ENCODE results near the gene DLK1.

Gene DLK1

GRCh38 chr14:100714258-100714892 lies 12.3 kb upstream of the DLK1 start:
- no peak for DNase-seq (ENCODE audit: low spot score)

GRCh38 chr14:100715332-100715731 lies 11.4 kb upstream of the DLK1 start:
- no peak for DNase-seq (ENCODE audit: low spot score)

- DNase-seq (ENCODE audit: low spot score): no peak
Observed at GRCh38 chr14:100715803-100716202, 10.9 kb upstream of the DLK1 start.

- no peak for DNase-seq (ENCODE audit: low spot score)
Observed at GRCh38 chr14:100717386-100717785, 9.3 kb upstream of the DLK1 start.

- DNase-seq (ENCODE audit: low spot score): no peak
Observed at GRCh38 chr14:100719976-100720520, 6.6 kb upstream of the DLK1 start.

GRCh38 chr14:100721568-100721967 lies 5.1 kb upstream of the DLK1 start:
- no peak for DNase-seq (ENCODE audit: low spot score)

- no peak for DNase-seq (ENCODE audit: low spot score)
Observed at GRCh38 chr14:100722367-100722766, 4.3 kb upstream of the DLK1 start.

- DNase-seq (ENCODE audit: low spot score): no peak
Observed at GRCh38 chr14:100723135-100723829, 3.4 kb upstream of the DLK1 start.

GRCh38 chr14:100723830-100724437 lies 2.8 kb upstream of the DLK1 start:
- no peak for DNase-seq (ENCODE audit: low spot score)

- DNase-seq (ENCODE audit: low spot score): no peak
Observed at GRCh38 chr14:100724536-100724935, 2.2 kb upstream of the DLK1 start.

GRCh38 chr14:100725587-100726387 lies 905 bp upstream of the DLK1 start:
- DNase-seq (ENCODE audit: low spot score): no peak

GRCh38 chr14:100727086-100727872 lies 587 bp downstream of the DLK1 start:
- no peak for DNase-seq (ENCODE audit: low spot score)

GRCh38 chr14:100727873-100728240 lies 1.2 kb downstream of the DLK1 start:
- DNase-seq (ENCODE audit: low spot score): no peak

- DNase-seq (ENCODE audit: low spot score): no peak
Observed at GRCh38 chr14:100728962-100729361, 2.3 kb downstream of the DLK1 start.

GRCh38 chr14:100729982-100730381 lies 3.3 kb downstream of the DLK1 start:
- no peak for DNase-seq (ENCODE audit: low spot score)

GRCh38 chr14:100730581-100730980 lies 3.9 kb downstream of the DLK1 start:
- no peak for DNase-seq (ENCODE audit: low spot score)

GRCh38 chr14:100731011-100731670 lies 4.4 kb downstream of the DLK1 start:
- DNase-seq (ENCODE audit: low spot score): no peak

- DNase-seq (ENCODE audit: low spot score): no peak
Observed at GRCh38 chr14:100731846-100732765, 5.4 kb downstream of the DLK1 start.

GRCh38 chr14:100732766-100733100 lies 6.0 kb downstream of the DLK1 start:
- DNase-seq (ENCODE audit: low spot score): no peak
